A204.1 (cell line): ENCODE data around the gene RNFT1.
"Not testable (repeated sequence)": the region's sequence is repeated elsewhere in the genome, so short reads cannot be mapped to it uniquely, and the experiment has no call there.

Experiments used
- FAIRE-seq: peaks from 2 replicates; lab custom pipeline; 2012; peaks lifted over from hg19 to GRCh38; lab: Jason Lieb, UNC

Gene RNFT1

DNA sequence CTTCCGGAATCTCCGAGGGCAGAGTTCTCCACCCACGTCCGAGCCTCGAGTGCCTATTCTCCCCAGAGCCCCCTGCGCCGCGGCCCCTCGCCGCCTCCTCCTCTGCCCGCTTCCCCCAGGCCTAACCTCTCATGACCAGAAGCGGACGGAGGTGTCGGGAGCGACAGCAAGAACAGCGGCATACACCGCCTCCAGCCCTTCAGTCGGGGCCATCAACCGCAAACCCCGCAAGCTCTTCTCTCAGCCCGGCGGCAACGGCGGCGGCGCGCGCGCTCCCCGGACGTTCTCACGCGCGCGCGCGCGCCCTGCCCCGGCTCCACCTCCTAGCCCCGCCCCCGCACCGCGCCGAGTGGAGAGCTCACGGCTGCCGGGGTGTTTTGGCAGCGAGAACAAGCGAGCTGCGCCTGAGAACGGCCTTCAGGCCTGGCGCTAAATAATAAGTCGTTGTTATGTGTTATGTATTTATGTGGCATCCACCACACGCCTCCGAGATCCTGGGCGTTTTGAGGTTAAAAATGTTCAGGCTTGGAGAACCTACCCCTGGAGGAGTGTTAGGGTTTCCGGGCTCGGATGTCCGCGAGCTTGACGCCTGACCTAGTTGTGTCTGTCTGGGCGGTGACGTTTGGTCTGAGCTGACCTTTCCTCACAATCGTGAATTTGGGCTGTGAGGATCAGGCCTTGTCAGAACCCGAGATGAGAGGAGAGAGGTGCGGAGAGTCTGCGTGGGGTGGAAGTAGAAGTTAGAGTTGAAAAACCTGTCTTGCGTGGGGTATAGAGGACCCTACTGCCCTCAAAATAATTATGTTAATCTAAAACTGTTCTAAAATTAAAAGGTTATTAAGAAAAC lies at the start of gene RNFT1:
Gene RNFT1, minus strand, starts transcription at position 259 of the 847 bp plus-strand sequence. Its CDS starts 77 bp downstream, at position 182.
- FAIRE-seq, result no peak

- FAIRE-seq, result not testable (repeated sequence)
These were observed 44.8 kb upstream of the RNFT1 start for GRCh38 chr17:60009326-60009725.

DNA sequence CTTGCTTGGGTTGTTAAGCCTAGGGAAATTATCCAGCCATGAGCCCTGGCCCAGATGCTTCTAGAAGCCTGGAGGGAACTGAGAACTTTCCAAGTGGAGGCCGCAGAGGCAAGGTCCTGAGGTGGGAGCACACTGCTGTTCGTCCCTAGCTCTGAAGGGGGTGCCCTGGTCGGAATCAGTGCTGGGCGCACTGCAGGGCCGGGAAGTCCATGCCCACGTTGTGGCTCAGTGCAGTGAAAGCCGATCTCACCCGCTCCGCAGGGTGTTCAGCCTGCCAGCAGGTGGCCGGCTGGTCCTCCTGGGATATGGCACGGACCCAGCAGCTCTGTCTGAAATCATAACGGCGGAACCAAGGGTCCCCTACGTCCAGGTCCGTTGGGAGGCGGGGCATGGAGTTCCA lies 43.8 kb upstream of the RNFT1 start:
- not testable (repeated sequence) for FAIRE-seq

- no peak for FAIRE-seq
These were observed 41.6 kb upstream of the RNFT1 start for GRCh38 chr17:60006160-60006559.

GRCh38 chr17:60004561-60004960 lies 40.0 kb upstream of the RNFT1 start:
- FAIRE-seq, result not testable (repeated sequence)

DNA sequence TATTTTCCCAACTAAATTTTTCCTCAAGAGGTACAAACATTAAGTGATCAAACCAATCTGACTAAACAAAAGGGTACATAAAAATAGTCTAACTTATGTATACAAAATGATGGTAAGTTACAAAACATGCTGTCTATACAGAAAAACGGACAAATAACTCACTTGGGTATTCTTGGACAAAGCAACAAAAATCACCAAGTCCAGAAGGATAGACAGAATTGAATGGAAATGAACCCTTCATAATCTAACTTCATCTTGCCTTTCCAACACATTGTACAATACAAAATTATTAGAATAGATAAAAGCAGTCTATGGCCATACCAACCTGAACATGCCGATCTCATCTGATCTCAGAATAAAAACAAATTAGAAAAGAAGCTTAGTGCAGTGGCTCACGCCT lies 37.9 kb upstream of the RNFT1 start:
- FAIRE-seq, result not testable (repeated sequence)

GRCh38 chr17:59996608-59997007 lies 32.1 kb upstream of the RNFT1 start:
- not testable (repeated sequence) for FAIRE-seq

DNA sequence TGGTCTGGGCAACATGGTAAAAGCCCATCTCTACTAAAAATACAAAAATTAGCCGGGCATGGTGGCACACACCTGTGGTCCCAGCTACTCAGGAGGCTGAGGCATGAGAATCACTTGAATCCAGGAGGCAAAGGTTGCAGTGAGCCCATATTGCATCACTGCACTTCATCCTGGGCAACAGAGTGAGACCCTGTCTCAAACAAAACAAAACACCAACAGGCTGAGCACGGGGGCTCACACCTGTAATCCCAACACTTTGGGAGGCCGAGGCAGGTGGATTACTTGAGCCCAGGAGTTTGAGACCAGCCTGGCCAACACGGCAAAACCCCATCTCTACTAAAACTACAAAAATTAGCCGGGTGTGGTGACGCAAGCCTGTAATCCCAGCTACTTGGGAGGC lies 10.6 kb upstream of the RNFT1 start:
- FAIRE-seq, result not testable (repeated sequence)

- not testable (repeated sequence) for FAIRE-seq
These were observed 8.9 kb upstream of the RNFT1 start for GRCh38 chr17:59973483-59973882.

- no peak for FAIRE-seq
These were observed 8.2 kb upstream of the RNFT1 start for GRCh38 chr17:59972778-59973177.

- FAIRE-seq, result not testable (repeated sequence)
These were observed 7.2 kb upstream of the RNFT1 start for GRCh38 chr17:59971771-59972170.

GRCh38 chr17:59963738-59964481 lies 630 bp downstream of the RNFT1 start:
- no peak for FAIRE-seq

DNA sequence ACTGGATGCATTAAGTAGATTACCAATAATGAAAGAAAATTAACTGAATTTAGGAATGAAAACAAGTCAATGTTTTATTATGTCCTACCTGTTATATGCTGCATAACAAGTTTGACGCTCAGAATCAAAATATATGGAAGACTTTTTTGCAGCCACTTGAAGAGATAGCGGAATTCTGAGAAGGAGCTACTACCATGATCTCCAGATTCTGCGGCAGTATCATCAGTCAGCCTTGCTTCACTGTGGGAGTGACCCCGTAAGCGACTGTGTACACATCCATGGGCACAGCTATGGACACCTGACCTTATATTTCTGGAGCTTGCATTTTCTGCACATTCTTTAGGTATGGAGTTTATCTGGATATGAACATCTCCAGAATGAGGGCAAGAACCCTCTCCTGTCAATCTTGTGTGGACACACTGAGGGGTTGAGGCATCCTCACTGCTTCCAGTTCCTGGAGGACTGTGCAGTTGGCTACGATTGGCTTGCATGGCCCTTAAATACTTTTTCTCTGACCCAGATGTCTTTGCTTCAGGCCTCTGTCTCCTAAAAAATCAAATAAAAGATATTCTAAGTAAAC lies 1.7 kb downstream of the RNFT1 start:
- no peak for FAIRE-seq

DNA sequence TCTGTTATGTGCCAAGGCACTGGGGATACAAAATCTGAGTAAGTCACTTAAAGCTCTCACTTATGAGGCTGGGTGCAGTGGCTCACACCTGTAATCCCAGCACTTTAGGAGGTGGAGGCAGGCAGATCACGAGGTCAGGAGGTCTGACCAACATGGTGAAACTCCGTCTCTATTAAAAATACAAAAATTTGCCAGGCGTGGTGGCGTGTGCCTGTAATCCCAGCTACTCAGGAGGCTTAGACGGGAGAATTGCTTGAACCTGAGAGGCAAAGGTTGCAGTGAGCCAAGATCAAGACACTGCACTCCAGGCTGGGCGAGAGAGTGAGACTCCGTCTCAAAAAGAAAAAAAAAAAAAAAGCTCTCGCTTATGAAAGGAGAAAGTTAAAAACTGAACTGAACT lies 5.0 kb downstream of the RNFT1 start:
- not testable (repeated sequence) for FAIRE-seq

DNA sequence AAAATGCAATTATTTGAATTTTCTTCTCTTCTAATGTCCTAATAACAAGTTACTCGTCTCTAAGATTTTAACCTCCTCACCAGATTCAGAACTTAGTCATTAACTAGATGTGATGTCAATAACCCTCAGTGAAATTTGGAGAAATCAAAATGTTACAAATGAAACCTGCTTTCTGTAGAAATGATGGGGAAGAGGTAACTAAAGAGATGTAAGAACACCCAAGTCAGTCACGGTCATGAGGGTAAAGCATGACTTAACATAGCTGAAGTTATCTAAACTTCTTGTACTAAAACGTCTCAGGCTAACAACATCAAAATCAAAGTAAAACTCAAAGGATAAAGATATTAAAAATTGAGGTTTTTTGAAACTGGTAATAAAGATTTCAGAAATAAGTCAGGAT lies 9.7 kb downstream of the RNFT1 start:
- FAIRE-seq, result no peak

GRCh38 chr17:59950049-59950448 lies 14.5 kb downstream of the RNFT1 start:
- no peak for FAIRE-seq

GRCh38 chr17:59947310-59947709 lies 17.2 kb downstream of the RNFT1 start:
- not testable (repeated sequence) for FAIRE-seq

DNA sequence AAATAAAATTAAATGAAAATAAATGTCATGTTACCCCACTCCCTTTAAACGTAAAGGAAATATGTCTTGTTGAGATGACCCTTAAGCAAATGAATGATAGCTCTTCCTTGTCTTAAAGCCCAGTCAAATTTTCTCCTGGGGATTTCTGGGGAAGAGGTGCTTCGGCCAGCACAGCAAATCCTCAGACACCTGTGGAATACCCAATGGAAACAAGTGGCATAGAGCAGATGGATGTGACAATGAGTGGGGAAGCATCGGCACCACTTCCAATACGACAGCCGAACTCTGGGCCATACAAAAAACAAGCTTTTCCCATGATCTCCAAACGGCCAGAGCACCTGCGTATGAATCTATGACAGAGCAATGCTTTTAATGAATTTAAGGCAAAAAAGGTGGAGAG lies 18.1 kb downstream of the RNFT1 start:
- not testable (repeated sequence) for FAIRE-seq

- no peak for FAIRE-seq
These were observed 23.4 kb downstream of the RNFT1 start for GRCh38 chr17:59941131-59941530.

DNA sequence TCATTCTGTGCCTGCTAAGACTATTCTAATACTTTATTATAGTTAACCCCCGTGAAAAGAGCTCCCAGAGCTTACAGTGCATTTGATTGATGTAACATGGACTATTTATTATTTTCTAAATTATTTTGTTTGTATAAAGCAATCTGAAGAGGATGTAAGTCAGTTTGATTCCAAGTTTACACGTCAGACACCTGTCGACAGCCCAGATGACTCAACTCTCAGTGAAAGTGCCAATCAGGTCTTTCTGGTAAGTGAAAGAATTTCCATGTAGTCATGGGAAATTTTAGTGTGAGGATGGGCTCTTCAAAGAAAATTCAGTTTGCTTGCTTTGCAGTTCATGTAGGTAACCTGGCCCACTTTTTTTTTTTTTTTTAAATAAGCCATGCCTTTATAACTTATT lies 23.8 kb downstream of the RNFT1 start:
- not testable (repeated sequence) for FAIRE-seq

- FAIRE-seq, result not testable (repeated sequence)
These were observed 31.2 kb downstream of the RNFT1 start for GRCh38 chr17:59933317-59933716.

GRCh38 chr17:59930768-59931167 lies 33.8 kb downstream of the RNFT1 start:
- FAIRE-seq, result not testable (repeated sequence)

- FAIRE-seq, result not testable (repeated sequence)
These were observed 34.4 kb downstream of the RNFT1 start for GRCh38 chr17:59930121-59930520.
